HG02571 (cell line): ENCODE results near the gene B3GNT5.

Experiments used
- ATAC-seq: cut with Tn5 transposase; IDR thresholded peaks from one replicate; pipeline ENCODE4 v1.9.1; 2021; ENCODE audit warnings: mild to moderate bottlenecking, moderate library complexity; ENCODE audit not compliant: unreplicated experiment

The B3GNT5 gene

GRCh38 chr3:183265157-183265642 lies 12.1 kb downstream of the B3GNT5 start:
- no peak for ATAC-seq

- no peak for ATAC-seq
These were observed 12.9 kb downstream of the B3GNT5 start for GRCh38 chr3:183265834-183266417.

DNA sequence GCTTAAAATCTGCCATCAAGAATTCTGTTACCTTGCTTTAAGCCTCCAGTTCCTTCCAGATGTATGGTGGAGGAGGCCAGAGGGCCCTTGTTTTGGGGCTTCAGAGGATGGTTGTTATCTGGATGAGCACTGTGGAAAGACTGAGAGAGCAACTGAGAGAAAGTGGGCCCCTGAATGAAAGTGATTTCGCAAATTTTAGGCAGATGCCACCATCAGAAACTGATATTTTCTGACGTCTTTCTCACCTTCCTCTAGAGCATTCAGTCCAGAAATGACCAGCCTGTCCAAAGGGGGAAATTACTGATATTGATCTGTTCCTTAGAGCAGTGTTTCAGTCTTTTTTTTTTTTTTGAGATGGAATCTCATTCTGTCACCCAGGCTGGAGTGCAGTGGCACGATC lies 13.4 kb downstream of the B3GNT5 start:
- no peak for ATAC-seq

DNA sequence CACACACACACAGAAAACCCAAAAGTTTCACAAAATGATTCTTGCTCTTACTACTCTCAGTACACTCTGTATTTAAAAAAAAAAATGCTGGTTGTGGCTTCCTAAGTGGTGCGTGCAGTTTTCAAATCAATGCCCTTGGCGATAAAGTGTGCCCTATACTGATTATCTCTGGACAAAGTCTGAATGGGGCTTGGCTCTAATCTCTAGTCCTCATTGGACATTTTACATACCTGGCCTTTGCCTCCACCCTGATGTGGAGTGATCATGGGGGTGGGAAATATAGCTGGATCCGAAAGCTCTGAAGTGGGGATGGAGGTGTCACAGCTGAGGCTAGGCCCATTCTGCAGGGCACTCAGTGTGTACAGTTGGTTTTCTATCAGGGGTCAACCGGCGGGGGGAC lies 14.1 kb downstream of the B3GNT5 start:
- no peak for ATAC-seq

- no peak for ATAC-seq
These were observed 15.3 kb downstream of the B3GNT5 start for GRCh38 chr3:183268366-183268765.

GRCh38 chr3:183269345-183269744 lies 16.3 kb downstream of the B3GNT5 start:
- no peak for ATAC-seq

GRCh38 chr3:183270344-183270743 lies 17.3 kb downstream of the B3GNT5 start:
- ATAC-seq = no peak

DNA sequence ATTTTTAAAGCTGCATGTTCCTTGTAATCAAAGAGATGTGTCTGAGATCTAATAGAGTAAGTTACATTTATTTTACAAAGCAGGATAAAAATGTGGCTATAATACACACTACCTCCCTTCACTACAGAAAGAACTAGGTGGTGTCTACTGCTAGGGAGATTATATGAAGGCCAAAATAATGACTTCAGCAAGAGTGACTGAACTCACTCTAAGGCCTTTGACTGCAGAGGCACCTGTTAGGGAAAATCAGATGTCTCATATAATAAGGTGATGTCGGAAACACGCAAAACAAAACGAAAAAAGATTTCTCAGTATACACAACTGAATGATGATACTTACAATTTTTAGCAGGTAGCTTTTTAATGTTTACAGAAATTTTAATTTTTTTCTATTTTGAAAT lies 19.1 kb downstream of the B3GNT5 start:
- ATAC-seq = no peak

DNA sequence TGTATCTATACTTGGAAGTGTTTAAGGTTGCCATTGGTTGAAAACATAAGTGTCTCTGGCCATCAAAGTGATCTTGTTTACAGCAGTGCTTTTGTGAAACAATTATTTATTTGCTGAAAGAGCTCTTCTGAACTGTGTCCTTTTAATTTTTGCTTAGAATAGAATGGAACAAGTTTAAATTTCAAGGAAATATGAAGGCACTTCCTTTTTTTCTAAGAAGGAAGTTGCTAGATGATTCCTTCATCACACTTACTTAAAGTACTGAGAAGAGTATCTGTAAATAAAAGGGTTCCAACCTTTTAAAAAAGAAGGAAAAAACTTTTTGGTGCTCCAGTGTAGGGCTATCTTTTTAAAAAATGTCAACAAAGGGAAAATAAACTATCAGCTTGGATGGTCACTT lies 19.7 kb downstream of the B3GNT5 start:
- ATAC-seq = no peak

DNA sequence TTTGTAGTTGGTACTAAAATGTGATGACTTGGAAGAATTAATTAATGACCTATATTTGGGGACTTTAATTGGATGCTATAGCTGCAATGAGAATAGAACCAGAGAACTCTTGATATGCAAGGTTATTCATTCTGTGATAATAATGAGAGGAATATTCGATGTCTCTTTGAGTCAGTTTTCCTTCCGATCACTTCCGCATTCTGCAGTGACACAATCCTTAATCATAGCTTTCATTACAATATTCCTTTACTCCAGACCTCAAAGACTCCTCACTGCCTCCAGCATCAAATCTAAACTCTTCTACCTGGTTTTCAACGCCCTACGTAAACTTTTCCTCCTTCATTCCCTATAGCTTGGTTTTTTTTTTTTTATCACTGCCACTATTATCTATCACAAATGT lies 21.6 kb downstream of the B3GNT5 start:
- no peak for ATAC-seq

- ATAC-seq = no peak
These were observed 22.4 kb downstream of the B3GNT5 start for GRCh38 chr3:183275418-183275817.

DNA sequence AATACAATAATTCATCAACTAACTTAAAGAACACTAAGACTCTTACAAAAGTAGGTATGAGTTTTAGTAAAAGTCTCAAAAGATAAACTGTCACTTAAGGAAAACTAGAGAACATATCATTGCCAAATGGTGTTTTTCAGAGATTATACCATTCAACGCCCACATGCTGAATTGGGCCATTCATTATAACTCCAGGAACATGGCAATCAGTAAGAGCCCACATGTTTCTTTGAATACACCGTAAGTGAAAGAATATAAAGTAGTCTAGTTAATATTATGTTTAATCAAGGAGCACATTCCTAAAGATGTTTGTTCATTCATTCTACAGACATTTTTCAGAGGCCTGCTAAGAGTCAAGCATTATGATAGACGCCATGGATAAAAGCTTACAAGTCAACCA lies 22.9 kb downstream of the B3GNT5 start:
- no peak for ATAC-seq

DNA sequence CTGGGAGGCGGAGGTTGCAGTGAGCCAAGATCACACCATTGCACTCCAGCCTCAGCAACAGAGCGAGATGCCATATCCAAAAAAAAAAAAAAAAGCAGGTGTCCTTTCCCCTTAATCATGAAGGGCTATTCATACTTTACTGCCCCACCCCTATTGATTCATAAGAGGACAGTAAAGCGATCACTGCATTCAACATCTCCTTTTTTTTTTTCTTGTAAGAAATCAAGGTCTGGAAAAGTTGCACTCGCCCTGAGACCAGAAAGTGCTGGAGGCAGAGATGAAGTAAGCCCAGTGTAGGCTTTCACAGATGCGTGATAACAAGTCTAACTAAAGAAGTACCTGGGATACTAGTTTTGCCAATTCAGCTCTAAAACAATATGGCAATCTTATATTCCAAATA lies 24.2 kb downstream of the B3GNT5 start:
- ATAC-seq = no peak

DNA sequence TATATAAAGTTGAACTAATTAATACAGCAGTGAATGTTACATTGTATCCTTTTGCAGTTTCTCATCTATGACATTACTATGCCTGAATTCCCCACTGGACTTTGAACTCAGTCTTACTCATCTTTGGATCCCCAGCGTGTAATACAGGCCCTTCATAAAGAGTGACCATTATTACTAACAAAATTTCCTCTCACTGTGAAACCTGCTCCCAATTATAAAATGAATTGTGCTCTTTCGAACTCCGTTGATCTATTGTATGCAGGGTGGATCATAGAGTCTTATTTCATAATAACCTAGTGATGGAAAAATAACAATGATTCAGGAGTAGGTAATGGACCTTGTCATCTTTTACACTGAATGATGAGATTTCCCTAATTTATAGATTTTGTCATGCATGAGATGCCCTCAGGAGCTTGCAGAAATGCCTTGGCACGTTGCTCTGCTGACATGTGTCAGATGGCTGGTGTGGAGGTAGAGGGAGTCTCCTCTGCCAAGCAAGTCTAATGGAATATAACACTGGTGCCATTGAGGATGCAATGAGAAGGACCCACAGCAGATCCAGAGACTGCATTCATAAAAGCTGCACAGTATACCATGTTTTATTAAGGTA lies 25.5 kb downstream of the B3GNT5 start:
- ATAC-seq = no peak

DNA sequence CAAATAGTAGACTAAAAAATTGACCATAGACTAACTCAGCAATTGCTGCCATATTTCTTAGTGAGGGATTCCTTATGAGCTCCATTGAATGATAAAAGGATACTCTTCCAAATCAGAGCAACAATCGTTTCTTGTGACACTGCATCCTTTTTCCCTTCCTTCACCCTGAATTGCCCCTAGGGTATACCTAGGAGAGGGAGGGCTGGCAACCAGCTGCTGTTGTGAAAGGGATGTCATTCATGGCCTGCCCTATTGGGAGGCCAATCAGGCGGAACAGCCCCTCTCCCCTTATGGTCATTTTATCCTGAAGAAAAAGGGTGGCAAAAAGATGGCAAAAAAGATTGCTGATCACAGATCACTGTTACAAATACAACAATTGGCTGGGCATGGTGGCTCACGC lies 26.3 kb downstream of the B3GNT5 start:
- ATAC-seq = no peak

GRCh38 chr3:183281126-183281797 lies 28.2 kb downstream of the B3GNT5 start:
- no peak for ATAC-seq

- no peak for ATAC-seq
These were observed 30.8 kb downstream of the B3GNT5 start for GRCh38 chr3:183283886-183284285.

DNA sequence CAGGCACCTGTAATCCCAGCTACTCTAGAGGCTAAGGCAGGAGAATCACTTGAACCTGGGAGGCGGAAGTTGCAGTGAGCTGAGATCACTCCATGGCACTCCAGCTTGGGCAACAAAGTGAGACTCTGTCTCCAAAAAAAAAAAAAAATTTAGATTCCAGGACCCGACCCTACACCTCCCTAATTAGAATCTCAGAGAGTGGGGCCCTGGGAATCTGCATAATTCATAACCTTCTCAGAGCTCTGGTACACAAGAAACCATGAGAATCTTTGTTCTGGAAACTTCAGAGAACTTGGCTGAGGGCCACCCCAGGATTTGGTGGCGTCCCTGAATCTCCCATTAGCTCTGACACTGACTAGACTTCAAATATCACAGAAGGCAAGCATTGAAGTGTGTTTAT lies 31.5 kb downstream of the B3GNT5 start:
- no peak for ATAC-seq

DNA sequence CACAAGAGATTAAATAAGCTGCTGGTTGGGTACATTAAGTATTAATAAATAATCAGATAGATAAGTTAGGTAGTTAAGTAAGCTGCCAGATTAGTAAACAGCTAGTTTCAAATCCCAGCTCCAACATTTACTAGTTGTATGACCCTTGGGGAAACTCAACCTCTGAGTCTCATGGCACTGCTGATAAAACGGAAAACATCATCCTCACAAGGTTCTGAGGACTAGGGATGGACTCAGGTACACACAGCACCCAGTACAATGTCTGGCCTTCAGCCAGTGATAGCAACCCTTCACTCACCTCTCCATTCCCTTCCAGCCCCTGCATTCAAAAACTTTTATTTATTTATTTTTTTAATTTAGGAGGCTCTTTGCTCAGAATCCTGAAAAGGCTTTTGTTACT lies 32.3 kb downstream of the B3GNT5 start:
- ATAC-seq = no peak

DNA sequence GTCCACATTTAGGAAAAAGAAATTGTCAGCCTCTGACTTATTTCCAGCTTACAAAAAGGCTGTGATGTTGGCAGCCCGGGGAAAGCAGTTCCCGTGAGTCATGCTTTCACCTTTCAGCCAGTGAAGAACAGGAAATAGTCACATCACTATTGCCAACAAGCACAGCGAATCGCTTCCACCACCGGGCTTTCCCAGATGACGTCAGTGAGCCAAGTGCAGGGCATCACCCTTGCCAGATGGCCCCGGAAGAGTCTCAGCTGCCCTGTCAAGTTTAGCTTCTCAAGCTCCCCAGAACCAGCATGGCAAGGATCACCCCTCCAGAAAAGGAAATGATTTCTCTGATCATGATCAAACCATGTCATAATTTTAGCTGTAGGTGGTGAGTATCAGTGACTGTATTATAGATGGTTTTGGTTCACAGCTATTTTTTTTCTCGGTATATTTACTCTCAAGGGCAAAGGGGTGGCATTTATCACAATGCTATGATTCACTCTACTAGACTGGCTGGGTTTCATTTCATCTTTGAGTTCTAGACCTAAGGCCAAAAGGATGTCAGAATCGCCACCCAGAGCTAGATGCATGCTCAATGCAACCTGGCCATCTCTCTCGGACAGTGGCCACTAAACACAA lies 32.9 kb downstream of the B3GNT5 start:
- peak; percentile 99 for ATAC-seq

DNA sequence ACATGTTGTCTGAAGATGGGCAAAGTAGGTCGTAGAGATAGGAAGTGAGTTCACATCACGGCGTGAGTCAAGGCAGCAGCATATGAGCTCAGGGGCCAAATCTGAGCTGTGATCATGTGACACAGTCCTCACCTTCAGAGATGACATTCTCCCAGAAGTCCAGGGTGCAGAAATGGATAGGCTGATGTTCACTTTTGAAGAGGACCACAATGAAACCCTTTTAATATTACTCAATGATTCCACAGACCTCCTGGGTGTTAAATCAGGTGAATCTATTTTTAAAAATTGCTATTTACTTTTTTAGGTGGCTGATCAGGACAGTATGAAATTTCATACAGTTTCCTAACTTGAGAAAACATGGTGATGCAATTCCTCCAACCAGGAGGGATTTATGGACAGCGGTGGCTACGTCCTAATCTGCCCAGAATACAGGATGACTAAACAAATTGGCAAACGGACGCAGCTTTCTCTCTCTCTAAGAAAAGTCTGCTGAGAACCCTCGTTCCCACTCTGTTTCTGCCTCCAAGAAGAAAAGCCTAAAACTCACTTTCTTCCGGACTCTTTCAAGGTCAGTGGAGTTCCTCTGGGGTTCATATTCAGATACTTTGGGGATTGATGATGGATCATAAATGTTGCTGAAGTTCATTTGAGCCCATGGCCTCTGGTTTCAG lies 34.4 kb downstream of the B3GNT5 start:
- ATAC-seq = no peak
